ENCODE results near the gene RABGEF1.
"Not testable (repeated sequence)": the region's sequence is repeated elsewhere in the genome, so short reads cannot be mapped to it uniquely, and the experiment has no call there.

Gene RABGEF1

GRCh38 chr7:66847523-66847855 is 107.0 kb downstream of the RABGEF1 start:
- H3K9me3 ChIP-seq (ENCODE audit: control insufficient read depth, low read length); H3K4me3 ChIP-seq (ENCODE audit: extremely low read depth, insufficient read depth, low read length, poor library complexity, severe bottlenecking); H3K36me3 ChIP-seq (ENCODE audit: control insufficient read depth, insufficient read depth, low read length): not testable (repeated sequence)
- no CpG with 5 or more reads among the region's 2 CpGs for WGBS, 2 experiments (ENCODE audit: insufficient coverage in 2 of 2)
- Histone ChIP-seq H3K4me1 (ENCODE audit: control insufficient read depth, insufficient read depth, low read length, poor library complexity, severe bottlenecking) (peaks cover 11% of the 10 kb centered on the region), H3K27ac (ENCODE audit: low read depth, low read length, severe bottlenecking) (peak overlapping the region; percentile 92)

- Histone ChIP-seq H3K36me3 (ENCODE audit: control insufficient read depth, insufficient read depth, low read length) (no peaks in the 10 kb centered on the region), H3K4me3 (ENCODE audit: extremely low read depth, insufficient read depth, low read length, poor library complexity, severe bottlenecking) (no peak overlapping the region), H3K27ac (ENCODE audit: low read depth, low read length, severe bottlenecking) (peak overlapping the region; percentile 92), H3K4me1 (ENCODE audit: control insufficient read depth, insufficient read depth, low read length, poor library complexity, severe bottlenecking) (peaks cover 11% of the 10 kb centered on the region), H3K9me3 (ENCODE audit: control insufficient read depth, low read length) (no peaks in the 10 kb centered on the region)
- WGBS, 2 experiments (ENCODE audit: insufficient coverage in 2 of 2): 81 to 88% methylated on average over 2 to 3 of the region's 9 CpGs
Observed at GRCh38 chr7:66847879-66848790, 107.6 kb downstream of the RABGEF1 start.

GRCh38 chr7:66859339-66859738 is 118.8 kb downstream of the RABGEF1 start:
- 78 to 100% methylated on average over 1 of the region's 1 CpG for WGBS, 2 experiments (ENCODE audit: insufficient coverage in 2 of 2)
- H3K36me3 ChIP-seq (ENCODE audit: control insufficient read depth, insufficient read depth, low read length): peaks cover 14% of the 10 kb centered on the region
- no peak overlapping the region for H3K4me3 ChIP-seq (ENCODE audit: extremely low read depth, insufficient read depth, low read length, poor library complexity, severe bottlenecking)
- H3K9me3 ChIP-seq (ENCODE audit: control insufficient read depth, low read length): no peaks in the 10 kb centered on the region
- peaks cover 11% of the 10 kb centered on the region for H3K4me1 ChIP-seq (ENCODE audit: control insufficient read depth, insufficient read depth, low read length, poor library complexity, severe bottlenecking)
- H3K27ac ChIP-seq (ENCODE audit: low read depth, low read length, severe bottlenecking): no peak overlapping the region

GRCh38 chr7:66859794-66860645 is 119.5 kb downstream of the RABGEF1 start:
- H3K4me3 ChIP-seq (ENCODE audit: extremely low read depth, insufficient read depth, low read length, poor library complexity, severe bottlenecking): no peak overlapping the region
- 84 to 98% methylated on average over 5 to 6 of the region's 10 CpGs for WGBS, 2 experiments (ENCODE audit: insufficient coverage in 2 of 2)
- peaks cover 11% of the 10 kb centered on the region for H3K4me1 ChIP-seq (ENCODE audit: control insufficient read depth, insufficient read depth, low read length, poor library complexity, severe bottlenecking)
- peak overlapping the region; percentile 16 for H3K27ac ChIP-seq (ENCODE audit: low read depth, low read length, severe bottlenecking)
- no peaks in the 10 kb centered on the region for H3K9me3 ChIP-seq (ENCODE audit: control insufficient read depth, low read length)
- peaks cover 14% of the 10 kb centered on the region for H3K36me3 ChIP-seq (ENCODE audit: control insufficient read depth, insufficient read depth, low read length)

GRCh38 chr7:66860767-66861166 is 120.2 kb downstream of the RABGEF1 start:
- H3K4me3 ChIP-seq (ENCODE audit: extremely low read depth, insufficient read depth, low read length, poor library complexity, severe bottlenecking): no peak overlapping the region
- no peaks in the 10 kb centered on the region for H3K9me3 ChIP-seq (ENCODE audit: control insufficient read depth, low read length)
- H3K36me3 ChIP-seq (ENCODE audit: control insufficient read depth, insufficient read depth, low read length): peaks cover 14% of the 10 kb centered on the region
- WGBS, 2 experiments (ENCODE audit: insufficient coverage in 2 of 2): 100% methylated on average over 1 to 2 of the region's 3 CpGs
- H3K4me1 ChIP-seq (ENCODE audit: control insufficient read depth, insufficient read depth, low read length, poor library complexity, severe bottlenecking): peaks cover 11% of the 10 kb centered on the region
- no peak overlapping the region for H3K27ac ChIP-seq (ENCODE audit: low read depth, low read length, severe bottlenecking)

Data from mesodermal cell (in vitro differentiated cells).